ENCODE data around the gene DENND2D.

- TF ChIP-seq EZH2 (IDR thresholded peaks at IDR 0.05; ENCODE audit: borderline replicate concordance, insufficient read depth, low read depth, low read length, poor library complexity, severe bottlenecking) (no peak), CTCF (IDR thresholded peaks at IDR 0.05) (no peak)
Observed at GRCh38 chr1:111139324-111139955, 61.0 kb downstream of the DENND2D start.

All from B cell (primary cell).